A673 (cell line): ENCODE measurements around the gene ITSN1. TPM values are rescaled to one million over a fixed set of nuclear protein-coding genes. Genes with fewer than 3 reads are reported as not detected.

Experiments used
- BruUV-seq: library from RNA; stranded (reverse); fragments of 400-500 nt; replicated peaks from 2 replicates; lab custom pipeline; 2021; lab: Mats Ljungman, UMichigan
- CTCF ChIA-PET: fragments of 300-600 bp; sonication (Branson Sonifier 250); formaldehyde crosslinking; loops from one replicate; lab custom pipeline; 2022; ENCODE audit warnings: antibody characterized with exemption; lab: Charles Lee
- POLR2A ChIA-PET: fragments of 300-600 bp; sonication (Branson Sonifier 250); formaldehyde crosslinking; loops from one replicate; lab custom pipeline; 2022; ENCODE audit warnings: antibody characterized with exemption; ENCODE audit not compliant: low non-redundant PET; lab: Charles Lee
- DNase-seq: peaks from one replicate; pipeline ENCODE4 v3.0.0-alpha.2; 2015; ENCODE audit warnings: low spot score
- H3K27ac ChIP-seq: fragments of 200-600 bp; sonication (generic); 2 replicates; pipeline ENCODE4 v1.5.1; 2016; ENCODE audit warnings: mixed run types, low read depth, mild to moderate bottlenecking, mixed read lengths, antibody characterized with exemption, low read length; ENCODE audit not compliant: poor library complexity, severe bottlenecking
- H3K27me3 ChIP-seq: fragments of 200-600 bp; sonication (generic); replicated peaks from 2 replicates; pipeline ENCODE4 v1.6.1; 2017; ENCODE audit warnings: mixed run types, low read depth, mild to moderate bottlenecking, mixed read lengths, antibody characterized with exemption, low read length; ENCODE audit not compliant: insufficient read depth, poor library complexity
- H3K36me3 ChIP-seq: fragments of 200-600 bp; sonication (generic); 2 replicates; pipeline ENCODE4 v1.6.1; 2016; ENCODE audit warnings: mixed run types, mild to moderate bottlenecking, mixed read lengths, antibody characterized with exemption, low read length; ENCODE audit not compliant: insufficient read depth, poor library complexity, severe bottlenecking
- H3K4me1 ChIP-seq: fragments of 200-600 bp; sonication (generic); 2 replicates; pipeline ENCODE4 v1.6.1; 2017; ENCODE audit warnings: mixed run types, mild to moderate bottlenecking, mixed read lengths, antibody characterized with exemption, low read length; ENCODE audit not compliant: insufficient read depth, poor library complexity, severe bottlenecking
- H3K4me3 ChIP-seq: fragments of 200-600 bp; sonication (generic); 2 replicates; pipeline ENCODE4 v1.5.1; 2016; ENCODE audit warnings: low read depth, mixed run types, mild to moderate bottlenecking, mixed read lengths, low read length; ENCODE audit not compliant: poor library complexity, severe bottlenecking
- H3K9me3 ChIP-seq: fragments of 200-600 bp; sonication (generic); 2 replicates; pipeline ENCODE4 v1.6.1; 2016; ENCODE audit warnings: mixed run types, low read depth, mild to moderate bottlenecking, mixed read lengths, antibody characterized with exemption, low read length; ENCODE audit not compliant: poor library complexity, severe bottlenecking
- CTCF ChIP-seq: fragments of 300-800, 200-600 bp; sonication (generic); conservative IDR thresholded peaks from 2 replicates; pipeline ENCODE4 v1.5.1; 2017; ENCODE audit warnings: low read depth, mild to moderate bottlenecking, antibody characterized with exemption, low read length, moderate library complexity, mixed read lengths
- EZH2 ChIP-seq: fragments of 200-600 bp; sonication (generic); IDR thresholded peaks from 2 replicates; pipeline ENCODE4 v1.6.1; 2017; ENCODE audit warnings: borderline replicate concordance, low read depth, mild to moderate bottlenecking, mixed read lengths, antibody characterized with exemption, low read length; ENCODE audit not compliant: poor library complexity, severe bottlenecking
- intact Hi-C: fragments of 100-400 bp; cut with micrococcal nuclease; formaldehyde crosslinking; loops from one replicate; pipeline ENCODE4 v1.10.0; 2022; ENCODE audit not compliant: unreplicated experiment
- total RNA-seq: library from RNA; stranded (reverse); gene quantifications from 2 replicates; pipeline ENCODE4 v1.2.3, GENCODE V29; 2021

Gene ITSN1
- total RNA-seq, 1 experiment from 2014 or later: 54.2 TPM

- TF ChIP-seq CTCF (no peak), EZH2 (no peak)
- no peaks in the 10 kb centered on the region for H3K9me3 ChIP-seq
- H3K4me1 ChIP-seq: peaks cover 3% of the 10 kb centered on the region
- BruUV-seq: no TSS peak
- H3K27me3 ChIP-seq: no peaks in the 10 kb centered on the region
- POLR2A ChIA-PET: no interaction called here
- no peak overlapping the region for H3K27ac ChIP-seq
- no peak for DNase-seq
- CTCF ChIA-PET: no interaction called here
- H3K4me3 ChIP-seq: no peak overlapping the region
- no peaks in the 10 kb centered on the region for H3K36me3 ChIP-seq
- intact Hi-C loops: no loop called here
These were observed 168.5 kb downstream of the ITSN1 start for GRCh38 chr21:33810766-33811165.

GRCh38 chr21:33811167-33812010 lies 169.1 kb downstream of the ITSN1 start:
- DNase-seq: no peak
- TF ChIP-seq EZH2: no peak
- TF ChIP-seq CTCF: no peak
- peaks cover 3% of the 10 kb centered on the region for H3K4me1 ChIP-seq
- ChIA-PET POLR2A (no interaction called here), CTCF (no interaction called here)
- H3K36me3 ChIP-seq: no peaks in the 10 kb centered on the region
- no peak overlapping the region for H3K4me3 ChIP-seq
- H3K27ac ChIP-seq: no peak overlapping the region
- BruUV-seq: no TSS peak
- intact Hi-C loops: no loop called here
- no peaks in the 10 kb centered on the region for H3K27me3 ChIP-seq
- no peaks in the 10 kb centered on the region for H3K9me3 ChIP-seq

- DNase-seq: no peak
- Histone ChIP-seq H3K4me3 (no peak overlapping the region), H3K27ac (no peak overlapping the region), H3K27me3 (no peaks in the 10 kb centered on the region), H3K9me3 (no peaks in the 10 kb centered on the region), H3K4me1 (peaks cover 11% of the 10 kb centered on the region), H3K36me3 (no peaks in the 10 kb centered on the region)
- intact Hi-C loops: no loop called here
- no peak for TF ChIP-seq CTCF
- no peak for TF ChIP-seq EZH2
- no TSS peak for BruUV-seq
- ChIA-PET POLR2A (interaction anchor here (0.6 kb wide), 1 partner anchor 1316 kb away, joined by 15 read pairs; no protein-coding TSS in a partner anchor), CTCF (no interaction called here)
These were observed 171.6 kb downstream of the ITSN1 start for GRCh38 chr21:33813832-33814365.
